B cell (primary cell): ENCODE data around the gene SPATA32. TPM values are rescaled to one million over a fixed set of nuclear protein-coding genes. Genes with fewer than 3 reads are reported as not detected.

Experiments used
- ATAC-seq: fragments of 200-7000 bp; cut with Tn5 transposase; one replicate; pipeline ENCODE4 v1.10.0; 2021; ENCODE audit warnings: low read depth, mild to moderate bottlenecking, moderate number of reproducible peaks, moderate library complexity
- CTCF ChIA-PET: fragments of 350-600 bp; sonication (Branson Sonifier 250); formaldehyde crosslinking; loops from one replicate; lab custom pipeline; 2021; ENCODE audit warnings: antibody characterized with exemption, inconsistent platforms; lab: Charles Lee
- POLR2A ChIA-PET: fragments of 350-600 bp; sonication (Branson Sonifier 250); formaldehyde crosslinking; loops from one replicate; lab custom pipeline; 2021; ENCODE audit warnings: antibody characterized with exemption; lab: Charles Lee
- DNase-seq: peaks from one replicate; pipeline ENCODE4 v3.0.0; 2013
- H2AFZ ChIP-seq: 2 replicates; pipeline ENCODE4 v1.6.1; 2012; ENCODE audit warnings: mild to moderate bottlenecking, low read depth, low read length; ENCODE audit not compliant: insufficient read depth, poor library complexity, severe bottlenecking
- H3K27ac ChIP-seq, 2 donors: 1 replicate in 1 of 2; 2 replicates in 1 of 2; pipeline ENCODE4 v1.5.1; 2012 to 2013; ENCODE audit warnings: low read length in 2 of 2, mild to moderate bottlenecking in 2 of 2, moderate library complexity in 1 of 2
- H3K27me3 ChIP-seq, 4 experiments: fragments of 200-600 bp in 1 of 4; sonication (generic) in 1 of 4; replicated peaks in 1 of 4; 1 replicate in 2 of 4; 2 replicates in 2 of 4; pipeline versions ENCODE4 v1.6.1 to v1.7.0; 2013 to 2016; ENCODE audit warnings: low read length in 3 of 4, mild to moderate bottlenecking in 2 of 4, mixed read lengths in 1 of 4, moderate library complexity in 1 of 4; ENCODE audit not compliant: insufficient read depth in 4 of 4, control insufficient read depth in 3 of 4; ENCODE audit errors: control extremely low read depth in 1 of 4
- H3K36me3 ChIP-seq, 2 experiments: replicated peaks in 1 of 2; 1 replicate in 1 of 2; 2 replicates in 1 of 2; pipeline versions ENCODE4 v1.6.1 to v1.7.1; 2013; ENCODE audit warnings: low read length in 1 of 2; ENCODE audit not compliant: insufficient read depth in 2 of 2, control insufficient read depth in 1 of 2; ENCODE audit errors: control extremely low read depth in 1 of 2, extremely low read depth in 1 of 2
- H3K4me1 ChIP-seq, 2 donors: fragments of 200-600 bp in 1 of 2; sonication (generic) in 1 of 2; 1 replicate in 1 of 2; 2 replicates in 1 of 2; pipeline versions ENCODE4 v1.5.1 to v1.6.1; 2013 to 2017; ENCODE audit warnings: low read length in 2 of 2; ENCODE audit not compliant: control insufficient read depth in 2 of 2, insufficient read depth in 2 of 2
- H3K4me2 ChIP-seq: replicated peaks from 2 replicates; pipeline ENCODE3; 2012; ENCODE audit warnings: mild to moderate bottlenecking, low read depth, low read length; ENCODE audit not compliant: poor library complexity, severe bottlenecking
- H3K4me3 ChIP-seq, 5 experiments: fragments of 200-600 bp in 1 of 5; sonication (generic) in 1 of 5; 1 replicate in 3 of 5; 2 replicates in 2 of 5; pipeline versions ENCODE4 v1.5.1 to v1.7.0; 2011 to 2016; ENCODE audit warnings: low read length in 4 of 5, mild to moderate bottlenecking in 4 of 5, low read depth in 2 of 5, control low read depth in 1 of 5, moderate library complexity in 1 of 5; ENCODE audit not compliant: insufficient read depth in 1 of 5; ENCODE audit errors: control extremely low read depth in 1 of 5, extremely low read depth in 1 of 5
- H3K79me2 ChIP-seq: fragments of 200-600 bp; sonication (generic); one replicate; pipeline ENCODE4 v1.6.0; 2016; ENCODE audit warnings: low read length; ENCODE audit not compliant: control insufficient read depth, insufficient read depth
- H3K9ac ChIP-seq: fragments of 200-600 bp; sonication (generic); 2 replicates; pipeline ENCODE4 v1.6.1; 2017; ENCODE audit warnings: mild to moderate bottlenecking, low read length, moderate library complexity
- H3K9me3 ChIP-seq, 3 donors: one replicate each; pipeline versions ENCODE4 v1.6.1 to v1.7.1; 2013; ENCODE audit warnings: low read length in 2 of 3; ENCODE audit not compliant: control insufficient read depth in 2 of 3, insufficient read depth in 1 of 3; ENCODE audit errors: control extremely low read depth in 1 of 3
- H4K20me1 ChIP-seq: 2 replicates; pipeline ENCODE4 v1.6.0; 2012; ENCODE audit warnings: mild to moderate bottlenecking, low read length; ENCODE audit not compliant: insufficient read depth, control insufficient read depth, poor library complexity, severe bottlenecking
- H3K27ac Mint-ChIP-seq: one replicate; pipeline ENCODE4 v1.8.0; 2021; ENCODE audit warnings: mixed read lengths
- H3K27me3 Mint-ChIP-seq: one replicate; pipeline ENCODE4 v1.8.0; 2021; ENCODE audit warnings: mixed read lengths
- H3K4me1 Mint-ChIP-seq: one replicate; pipeline ENCODE4 v1.8.0; 2021; ENCODE audit warnings: mixed read lengths
- H3K4me3 Mint-ChIP-seq: one replicate; pipeline ENCODE4 v1.8.0; 2021; ENCODE audit warnings: mixed read lengths
- H3K9me3 Mint-ChIP-seq: one replicate; pipeline ENCODE4 v1.8.0; 2022; ENCODE audit warnings: mixed read lengths; ENCODE audit not compliant: insufficient read depth
- CTCF ChIP-seq: fragments of 200-600 bp; IDR thresholded peaks from one replicate; pipeline ENCODE4 v1.8.0; 2022; ENCODE audit warnings: antibody characterized with exemption, mild to moderate bottlenecking
- EZH2 ChIP-seq: IDR thresholded peaks from 2 replicates; pipeline ENCODE4 v1.6.1; 2012; ENCODE audit warnings: borderline replicate concordance, low read depth, mild to moderate bottlenecking, moderate library complexity, low read length; ENCODE audit not compliant: insufficient read depth, poor library complexity, severe bottlenecking
- WGBS: methylation state at CpG from one replicate; pipeline ENCODE4 v1.1.5; 2013; ENCODE audit warnings: missing lambda C conversion rate; ENCODE audit not compliant: insufficient coverage; 5-methylcytosine and 5-hydroxymethylcytosine counted together
- intact Hi-C: fragments of 100-400 bp; cut with micrococcal nuclease; formaldehyde crosslinking; loops from one replicate; pipeline ENCODE4 v1.10.0; 2022
- polyA plus RNA-seq: library from polyadenylated mRNA; depleted of rRNA; stranded (reverse); fragments of >200 nt; gene quantifications from 2 replicates; pipeline ENCODE4 v1.2.3, GENCODE V29; 2012
- total RNA-seq, 2 donors: library from RNA; stranded (reverse); fragments of 120-200 nt in 1 of 2; gene quantifications; 1 replicate in 1 of 2; 2 replicates in 1 of 2; pipeline versions ENCODE4 v1.2.3 to v1.2.4, GENCODE V29; 2013 to 2022

Gene SPATA32
- total and polyA plus RNA-seq, 2 donors (not counting 1 experiment from before 2014, with no cell fraction given), result 0.12 to 0.52 TPM

GRCh38 chr17:45231481-45232116 is 30.3 kb downstream of the SPATA32 start:
- no peak overlapping the region for H3K4me3 ChIP-seq
- peak overlapping the region; percentile 99 to 100 for H3K27ac ChIP-seq
- H3K9me3 Mint-ChIP-seq, result no peaks in the 10 kb centered on the region
- no peaks in the 10 kb centered on the region for H3K27me3 Mint-ChIP-seq
- no peaks in the 10 kb centered on the region for H3K27me3 ChIP-seq
- H3K27ac Mint-ChIP-seq, result peak overlapping the region; percentile 99
- no peak for ATAC-seq
- peaks cover 59 to 85% of the 10 kb centered on the region in 2 donors for H3K4me1 ChIP-seq
- 82% methylated on average over 19 of the region's 19 CpGs for WGBS
- peak overlapping the region; percentile 34 for H3K4me3 Mint-ChIP-seq
- H3K4me1 Mint-ChIP-seq, result peaks cover 88% of the 10 kb centered on the region
- H3K9me3 ChIP-seq, result no peaks in the 10 kb centered on the region
- ChIA-PET CTCF (interaction anchor here (1.0 to 24.6 kb wide), 12 partner anchors 11 to 154 kb away, joined by 3 to 737 read pairs (median 6); partner anchors contain the start of genes ACBD4, FMNL1, HEXIM1 and HEXIM2), POLR2A (interaction anchor here (4.7 to 9.9 kb wide), 2 partner anchors 11 to 16 kb away, joined by 39 to 149 read pairs; partner anchors contain the start of gene FMNL1)
- DNase-seq, result peak; percentile 44
- H3K9ac ChIP-seq, result no peak overlapping the region
- peaks cover 73% of the 10 kb centered on the region for H3K79me2 ChIP-seq
- peaks cover 53% of the 10 kb centered on the region for H4K20me1 ChIP-seq
- TF ChIP-seq EZH2 (no peak), CTCF (peak; percentile 24)
- intact Hi-C loops, result no loop called here
- no peak overlapping the region for H3K4me2 ChIP-seq
- H3K36me3 ChIP-seq, result peaks cover 3 to 59% of the 10 kb centered on the region in 2 experiments
- no peak overlapping the region for H2AFZ ChIP-seq
